ENCODE data around the gene SLC2A9.

Gene SLC2A9

DNA sequence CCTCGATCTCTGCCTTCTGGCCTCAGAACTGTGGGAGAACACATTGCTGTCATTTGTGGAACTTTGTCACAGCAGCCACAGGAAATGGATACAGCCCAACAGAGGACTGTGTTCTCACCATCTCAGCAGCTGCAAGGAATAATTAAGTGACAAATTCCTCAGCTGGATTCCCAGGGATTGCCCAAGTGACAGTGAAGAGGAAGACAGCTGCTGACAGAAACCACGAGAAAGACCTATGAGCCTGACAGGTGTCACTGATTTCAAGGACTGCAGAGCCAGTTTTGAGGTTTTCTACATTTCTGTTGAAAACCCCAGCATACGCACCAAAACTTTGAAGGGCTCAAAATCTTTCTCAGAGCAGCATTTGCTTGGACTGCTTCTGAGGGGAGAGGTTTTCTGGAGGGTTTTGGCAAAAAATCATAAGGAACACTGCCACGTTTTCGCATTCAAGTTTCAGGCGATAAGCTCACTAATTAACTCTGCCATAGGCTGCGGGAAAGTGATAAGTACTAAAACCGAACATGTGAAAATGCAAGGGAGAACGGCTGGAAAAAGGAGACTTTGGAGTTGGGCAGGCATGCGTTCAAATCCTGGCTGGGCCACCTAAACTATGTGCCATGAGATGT is 151.0 kb downstream of the SLC2A9 start:
- TF ChIP-seq SIN3A (IDR thresholded peaks at IDR 0.05; ENCODE audit: borderline replicate concordance, insufficient read depth, low read length): no peak
- TF ChIP-seq FOXP2 (optimal IDR thresholded peaks at IDR 0.05; ENCODE audit: borderline replicate concordance, extremely low read depth, extremely low read length, insufficient read depth): no peak
- TF ChIP-seq, protein P1, sequence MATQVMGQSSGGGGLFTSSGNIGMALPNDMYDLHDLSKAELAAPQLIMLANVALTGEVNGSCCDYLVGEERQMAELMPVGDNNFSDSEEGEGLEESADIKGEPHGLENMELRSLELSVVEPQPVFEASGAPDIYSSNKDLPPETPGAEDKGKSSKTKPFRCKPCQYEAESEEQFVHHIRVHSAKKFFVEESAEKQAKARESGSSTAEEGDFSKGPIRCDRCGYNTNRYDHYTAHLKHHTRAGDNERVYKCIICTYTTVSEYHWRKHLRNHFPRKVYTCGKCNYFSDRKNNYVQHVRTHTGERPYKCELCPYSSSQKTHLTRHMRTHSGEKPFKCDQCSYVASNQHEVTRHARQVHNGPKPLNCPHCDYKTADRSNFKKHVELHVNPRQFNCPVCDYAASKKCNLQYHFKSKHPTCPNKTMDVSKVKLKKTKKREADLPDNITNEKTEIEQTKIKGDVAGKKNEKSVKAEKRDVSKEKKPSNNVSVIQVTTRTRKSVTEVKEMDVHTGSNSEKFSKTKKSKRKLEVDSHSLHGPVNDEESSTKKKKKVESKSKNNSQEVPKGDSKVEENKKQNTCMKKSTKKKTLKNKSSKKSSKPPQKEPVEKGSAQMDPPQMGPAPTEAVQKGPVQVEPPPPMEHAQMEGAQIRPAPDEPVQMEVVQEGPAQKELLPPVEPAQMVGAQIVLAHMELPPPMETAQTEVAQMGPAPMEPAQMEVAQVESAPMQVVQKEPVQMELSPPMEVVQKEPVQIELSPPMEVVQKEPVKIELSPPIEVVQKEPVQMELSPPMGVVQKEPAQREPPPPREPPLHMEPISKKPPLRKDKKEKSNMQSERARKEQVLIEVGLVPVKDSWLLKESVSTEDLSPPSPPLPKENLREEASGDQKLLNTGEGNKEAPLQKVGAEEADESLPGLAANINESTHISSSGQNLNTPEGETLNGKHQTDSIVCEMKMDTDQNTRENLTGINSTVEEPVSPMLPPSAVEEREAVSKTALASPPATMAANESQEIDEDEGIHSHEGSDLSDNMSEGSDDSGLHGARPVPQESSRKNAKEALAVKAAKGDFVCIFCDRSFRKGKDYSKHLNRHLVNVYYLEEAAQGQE (IDR thresholded peaks at IDR 0.05; ENCODE audit: insufficient read depth in 1 of 2, low read depth in 2 of 2, low read length in 2 of 2): no peak
- TF ChIP-seq POLR2AphosphoS5 (IDR thresholded peaks at IDR 0.05; ENCODE audit: low read depth, low read length): no peak
- no peak for TF ChIP-seq TAF1 (IDR thresholded peaks at IDR 0.05; ENCODE audit: borderline replicate concordance, insufficient read depth, low read length)

DNA sequence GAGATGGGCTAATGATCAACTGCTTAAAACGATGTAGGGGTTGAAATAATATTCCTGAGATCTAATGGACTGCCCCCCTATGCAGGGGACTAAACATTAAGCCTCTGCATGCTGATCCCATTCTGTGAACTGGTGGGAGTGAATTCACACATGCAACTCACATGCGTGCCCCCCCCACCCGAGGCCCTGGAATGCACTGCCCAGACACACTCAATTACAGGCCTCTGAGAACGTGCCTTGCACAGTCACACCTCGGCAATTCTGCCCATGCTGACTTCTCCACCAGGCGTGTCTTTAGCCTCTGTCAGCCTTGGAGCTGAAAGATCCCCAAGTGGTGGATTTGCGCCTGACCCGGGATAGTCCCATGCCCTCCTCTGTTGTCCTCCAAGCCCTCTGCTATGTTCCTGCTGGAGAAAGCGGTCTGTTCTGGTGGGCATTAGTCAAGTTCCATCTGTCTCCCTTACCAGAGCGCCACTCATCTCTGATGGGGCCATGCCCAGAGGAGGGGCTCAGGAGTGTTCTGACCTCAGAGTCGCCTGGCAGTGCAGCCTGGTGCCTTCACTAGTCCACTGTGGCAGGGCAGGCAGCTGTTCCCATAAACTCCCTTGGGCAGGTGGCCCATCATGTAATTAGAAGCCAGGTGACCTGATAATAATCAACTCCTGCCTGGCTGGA is 153.4 kb downstream of the SLC2A9 start:
- TF ChIP-seq TAF1 (IDR thresholded peaks at IDR 0.05; ENCODE audit: borderline replicate concordance, insufficient read depth, low read length) (no peak), FOXP2 (optimal IDR thresholded peaks at IDR 0.05; ENCODE audit: borderline replicate concordance, extremely low read depth, extremely low read length, insufficient read depth) (no peak), SIN3A (IDR thresholded peaks at IDR 0.05; ENCODE audit: borderline replicate concordance, insufficient read depth, low read length) (no peak), POLR2AphosphoS5 (IDR thresholded peaks at IDR 0.05; ENCODE audit: low read depth, low read length) (no peak)
- TF ChIP-seq, protein P1 (IDR thresholded peaks at IDR 0.05; ENCODE audit: insufficient read depth in 1 of 2, low read depth in 2 of 2, low read length in 2 of 2): no peak

DNA sequence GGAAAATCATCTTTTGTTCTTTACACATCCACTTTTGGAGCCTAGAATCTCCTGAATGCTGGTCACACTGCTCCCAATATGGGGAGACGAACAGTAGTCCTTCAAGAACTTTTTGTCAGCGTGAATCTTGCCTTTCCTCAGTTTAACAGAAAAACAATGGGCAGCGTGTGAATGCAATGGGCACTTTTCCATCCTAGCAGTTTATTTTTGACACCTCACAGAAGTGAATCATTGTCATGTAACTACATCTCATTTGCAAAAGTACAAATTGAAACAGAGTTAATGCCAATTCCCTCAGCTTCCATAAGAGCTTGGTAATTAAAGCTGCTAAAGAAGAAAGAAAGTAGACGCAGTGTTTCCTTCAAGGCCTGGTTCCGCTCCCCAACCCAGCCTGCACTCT is 154.4 kb downstream of the SLC2A9 start:
- TF ChIP-seq, protein P1 (IDR thresholded peaks at IDR 0.05; ENCODE audit: insufficient read depth in 1 of 2, low read depth in 2 of 2, low read length in 2 of 2): no peak
- no peak for TF ChIP-seq SIN3A (IDR thresholded peaks at IDR 0.05; ENCODE audit: borderline replicate concordance, insufficient read depth, low read length)
- TF ChIP-seq POLR2AphosphoS5 (IDR thresholded peaks at IDR 0.05; ENCODE audit: low read depth, low read length): no peak
- no peak for TF ChIP-seq FOXP2 (optimal IDR thresholded peaks at IDR 0.05; ENCODE audit: borderline replicate concordance, extremely low read depth, extremely low read length, insufficient read depth)
- no peak for TF ChIP-seq TAF1 (IDR thresholded peaks at IDR 0.05; ENCODE audit: borderline replicate concordance, insufficient read depth, low read length)

DNA sequence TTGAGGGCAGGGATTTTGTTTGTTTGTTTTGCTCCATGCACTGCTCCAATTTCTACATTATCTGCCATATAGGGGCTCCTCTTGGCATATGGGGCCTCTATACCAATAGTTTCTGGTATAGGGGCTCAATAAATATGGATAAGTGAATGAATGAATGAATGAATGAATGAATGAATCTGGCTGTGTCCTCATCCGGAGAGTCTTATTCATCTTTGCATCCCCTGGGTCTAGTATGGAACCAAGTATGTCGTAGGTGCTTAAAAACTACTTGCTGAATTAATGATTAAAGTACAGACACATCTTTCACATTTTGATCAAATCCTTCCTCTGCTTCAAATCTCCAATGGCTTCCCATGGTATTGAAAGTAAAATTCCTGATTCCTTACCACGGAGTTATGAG is 159.7 kb downstream of the SLC2A9 start:
- TF ChIP-seq, protein P1 (IDR thresholded peaks at IDR 0.05; ENCODE audit: insufficient read depth in 1 of 2, low read depth in 2 of 2, low read length in 2 of 2): no peak
- TF ChIP-seq SIN3A (IDR thresholded peaks at IDR 0.05; ENCODE audit: borderline replicate concordance, insufficient read depth, low read length) (no peak), POLR2AphosphoS5 (IDR thresholded peaks at IDR 0.05; ENCODE audit: low read depth, low read length) (no peak), TAF1 (IDR thresholded peaks at IDR 0.05; ENCODE audit: borderline replicate concordance, insufficient read depth, low read length) (no peak), FOXP2 (optimal IDR thresholded peaks at IDR 0.05; ENCODE audit: borderline replicate concordance, extremely low read depth, extremely low read length, insufficient read depth) (no peak)
